Measurements from ENCODE around the gene UFD1.
A peak's percentile ranks its signal among the peaks of the same experiment; 100 is the strongest.

GRCh38 chr22:19447330-19448075 lies 31.5 kb downstream of the UFD1 start, which contains the start of gene C22orf39:
- TF ChIP-seq ATF3 (CRISPR knock-in tag; IDR thresholded peaks at IDR 0.05) = peak; percentile 13
- TF ChIP-seq RELA (CRISPR knock-in tag; IDR thresholded peaks at IDR 0.05) = no peak
- TF ChIP-seq ISX (CRISPR knock-in tag; conservative IDR thresholded peaks at IDR 0.05) = no peak
- TF ChIP-seq BHLHE40 (IDR thresholded peaks at IDR 0.05; ENCODE audit: low read length) = no peak
- TF ChIP-seq, protein P1, sequence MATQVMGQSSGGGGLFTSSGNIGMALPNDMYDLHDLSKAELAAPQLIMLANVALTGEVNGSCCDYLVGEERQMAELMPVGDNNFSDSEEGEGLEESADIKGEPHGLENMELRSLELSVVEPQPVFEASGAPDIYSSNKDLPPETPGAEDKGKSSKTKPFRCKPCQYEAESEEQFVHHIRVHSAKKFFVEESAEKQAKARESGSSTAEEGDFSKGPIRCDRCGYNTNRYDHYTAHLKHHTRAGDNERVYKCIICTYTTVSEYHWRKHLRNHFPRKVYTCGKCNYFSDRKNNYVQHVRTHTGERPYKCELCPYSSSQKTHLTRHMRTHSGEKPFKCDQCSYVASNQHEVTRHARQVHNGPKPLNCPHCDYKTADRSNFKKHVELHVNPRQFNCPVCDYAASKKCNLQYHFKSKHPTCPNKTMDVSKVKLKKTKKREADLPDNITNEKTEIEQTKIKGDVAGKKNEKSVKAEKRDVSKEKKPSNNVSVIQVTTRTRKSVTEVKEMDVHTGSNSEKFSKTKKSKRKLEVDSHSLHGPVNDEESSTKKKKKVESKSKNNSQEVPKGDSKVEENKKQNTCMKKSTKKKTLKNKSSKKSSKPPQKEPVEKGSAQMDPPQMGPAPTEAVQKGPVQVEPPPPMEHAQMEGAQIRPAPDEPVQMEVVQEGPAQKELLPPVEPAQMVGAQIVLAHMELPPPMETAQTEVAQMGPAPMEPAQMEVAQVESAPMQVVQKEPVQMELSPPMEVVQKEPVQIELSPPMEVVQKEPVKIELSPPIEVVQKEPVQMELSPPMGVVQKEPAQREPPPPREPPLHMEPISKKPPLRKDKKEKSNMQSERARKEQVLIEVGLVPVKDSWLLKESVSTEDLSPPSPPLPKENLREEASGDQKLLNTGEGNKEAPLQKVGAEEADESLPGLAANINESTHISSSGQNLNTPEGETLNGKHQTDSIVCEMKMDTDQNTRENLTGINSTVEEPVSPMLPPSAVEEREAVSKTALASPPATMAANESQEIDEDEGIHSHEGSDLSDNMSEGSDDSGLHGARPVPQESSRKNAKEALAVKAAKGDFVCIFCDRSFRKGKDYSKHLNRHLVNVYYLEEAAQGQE (IDR thresholded peaks at IDR 0.05; ENCODE audit: borderline replicate concordance in 1 of 2, low read depth in 1 of 2, low read length in 2 of 2) = no peak
- TF ChIP-seq NCOA5 (CRISPR knock-in tag; IDR thresholded peaks at IDR 0.05) = no peak
- no peak for TF ChIP-seq CTCF (CRISPR knock-in tag; IDR thresholded peaks at IDR 0.05)
- peak; percentile 70 for TF ChIP-seq POLR2AphosphoS5 (IDR thresholded peaks at IDR 0.05; ENCODE audit: low read depth, low read length)
- 0 out of 2 replicates have a peak, but pooled peaks have one; percentile 22 for TF ChIP-seq HIVEP1 (CRISPR knock-in tag; IDR thresholded peaks at IDR 0.05)
- no peak for TF ChIP-seq TCF7L2 (IDR thresholded peaks at IDR 0.05; ENCODE audit: low read depth, low read length)
- no peak for TF ChIP-seq MTF2 (CRISPR knock-in tag; IDR thresholded peaks at IDR 0.05; ENCODE audit: borderline replicate concordance)
- no peak for TF ChIP-seq NPAS2 (CRISPR knock-in tag; IDR thresholded peaks at IDR 0.05; ENCODE audit: borderline replicate concordance)

Data from HepG2 (cell line).